HG02588 (cell line): ENCODE data around the gene PPP1R1C.
"Not testable (repeated sequence)": the region's sequence is repeated elsewhere in the genome, so short reads cannot be mapped to it uniquely, and the experiment has no call there.

Experiments
- ATAC-seq: cut with Tn5 transposase; IDR thresholded peaks from one replicate; pipeline ENCODE4 v1.9.1; 2021; ENCODE audit warnings: mild to moderate bottlenecking, moderate library complexity; ENCODE audit not compliant: unreplicated experiment

PPP1R1C gene

GRCh38 chr2:181985632-181986205 is at the start of gene PPP1R1C:
Gene PPP1R1C (plus strand): TSS chr2:181985853. CDS start chr2:181986111, 258 bp downstream.
- ATAC-seq = no peak

GRCh38 chr2:181937473-181937872 is 48.2 kb upstream of the PPP1R1C start:
- ATAC-seq = no peak

- ATAC-seq = no peak
Observed at GRCh38 chr2:181943411-181944124, 42.1 kb upstream of the PPP1R1C start.

GRCh38 chr2:181944164-181944913 is 41.3 kb upstream of the PPP1R1C start:
- ATAC-seq = no peak

- ATAC-seq = no peak
Observed at GRCh38 chr2:181944914-181945291, 40.8 kb upstream of the PPP1R1C start.

- ATAC-seq = no peak
Observed at GRCh38 chr2:181946444-181947127, 39.1 kb upstream of the PPP1R1C start.

- ATAC-seq = no peak
Observed at GRCh38 chr2:181947273-181947672, 38.4 kb upstream of the PPP1R1C start.

- no peak for ATAC-seq
Observed at GRCh38 chr2:181948227-181948626, 37.4 kb upstream of the PPP1R1C start.

GRCh38 chr2:181949047-181949446 is 36.6 kb upstream of the PPP1R1C start:
- ATAC-seq = no peak

- ATAC-seq = no peak
Observed at GRCh38 chr2:181952404-181953226, 33.0 kb upstream of the PPP1R1C start.

- ATAC-seq = peak; percentile 75
Observed at GRCh38 chr2:181953881-181954537, 31.6 kb upstream of the PPP1R1C start.

- ATAC-seq = no peak
Observed at GRCh38 chr2:181954538-181954883, 31.1 kb upstream of the PPP1R1C start.

GRCh38 chr2:181955010-181955409 is 30.6 kb upstream of the PPP1R1C start:
- no peak for ATAC-seq

- ATAC-seq = not testable (repeated sequence)
Observed at GRCh38 chr2:181955866-181956265, 29.8 kb upstream of the PPP1R1C start.

- ATAC-seq = no peak
Observed at GRCh38 chr2:181957668-181958067, 28.0 kb upstream of the PPP1R1C start.

GRCh38 chr2:181958726-181959125 is 26.9 kb upstream of the PPP1R1C start:
- ATAC-seq = no peak

GRCh38 chr2:181959508-181959907 is 26.1 kb upstream of the PPP1R1C start:
- no peak for ATAC-seq

GRCh38 chr2:181961167-181961566 is 24.5 kb upstream of the PPP1R1C start:
- not testable (repeated sequence) for ATAC-seq

- ATAC-seq = no peak
Observed at GRCh38 chr2:181962142-181962541, 23.5 kb upstream of the PPP1R1C start.

- ATAC-seq = no peak
Observed at GRCh38 chr2:181970160-181970794, 15.4 kb upstream of the PPP1R1C start.
